Fibroblast of the aortic adventitia (primary cell): ENCODE data around the gene TTBK1. TPM values are rescaled to one million over a fixed set of nuclear protein-coding genes. Genes with fewer than 3 reads are reported as not detected.

ENCODE experiments used
- DNase-seq: peaks from one replicate; pipeline ENCODE4 v3.0.0-alpha.2; 2010; ENCODE audit warnings: low read depth
- H3K4me3 ChIP-seq: 2 replicates; pipeline ENCODE4 v1.5.1; 2011; ENCODE audit warnings: low read depth, mild to moderate bottlenecking, control low read depth, low read length, moderate library complexity
- total RNA-seq: library from RNA; depleted of rRNA; stranded (reverse); fragments of >200 nt; gene quantifications from 2 replicates; pipeline ENCODE4 v1.2.3, GENCODE V29; 2012; ENCODE audit warnings: low replicate concordance
- TF ChIP-seq, protein P1 (sequence below): IDR thresholded peaks from 2 replicates; pipeline ENCODE4 v1.5.1; 2011; ENCODE audit warnings: mild to moderate bottlenecking, low read length, control low read depth, inconsistent platforms; ENCODE audit not compliant: insufficient read depth

The TTBK1 gene
- total RNA-seq, 1 donor = not detected

DNA sequence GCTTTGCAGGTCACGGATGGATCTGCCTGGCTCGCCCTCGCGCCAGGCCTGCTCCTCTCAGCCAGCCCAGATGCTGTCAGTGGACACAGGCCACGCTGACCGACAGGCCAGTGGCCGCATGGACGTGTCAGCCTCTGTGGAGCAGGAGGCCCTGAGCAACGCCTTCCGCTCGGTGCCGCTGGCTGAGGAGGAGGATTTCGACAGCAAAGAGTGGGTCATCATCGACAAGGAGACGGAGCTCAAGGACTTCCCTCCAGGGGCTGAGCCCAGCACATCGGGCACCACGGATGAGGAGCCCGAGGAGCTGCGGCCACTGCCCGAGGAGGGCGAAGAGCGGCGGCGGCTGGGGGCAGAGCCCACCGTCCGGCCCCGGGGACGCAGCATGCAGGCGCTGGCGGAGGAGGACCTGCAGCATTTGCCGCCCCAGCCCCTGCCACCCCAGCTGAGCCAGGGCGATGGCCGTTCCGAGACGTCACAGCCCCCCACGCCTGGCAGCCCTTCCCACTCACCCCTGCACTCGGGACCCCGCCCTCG, 19.6 kb downstream of the TTBK1 start:
- H3K4me3 ChIP-seq = no peak overlapping the region
- no peak for DNase-seq
- TF ChIP-seq, protein P1, sequence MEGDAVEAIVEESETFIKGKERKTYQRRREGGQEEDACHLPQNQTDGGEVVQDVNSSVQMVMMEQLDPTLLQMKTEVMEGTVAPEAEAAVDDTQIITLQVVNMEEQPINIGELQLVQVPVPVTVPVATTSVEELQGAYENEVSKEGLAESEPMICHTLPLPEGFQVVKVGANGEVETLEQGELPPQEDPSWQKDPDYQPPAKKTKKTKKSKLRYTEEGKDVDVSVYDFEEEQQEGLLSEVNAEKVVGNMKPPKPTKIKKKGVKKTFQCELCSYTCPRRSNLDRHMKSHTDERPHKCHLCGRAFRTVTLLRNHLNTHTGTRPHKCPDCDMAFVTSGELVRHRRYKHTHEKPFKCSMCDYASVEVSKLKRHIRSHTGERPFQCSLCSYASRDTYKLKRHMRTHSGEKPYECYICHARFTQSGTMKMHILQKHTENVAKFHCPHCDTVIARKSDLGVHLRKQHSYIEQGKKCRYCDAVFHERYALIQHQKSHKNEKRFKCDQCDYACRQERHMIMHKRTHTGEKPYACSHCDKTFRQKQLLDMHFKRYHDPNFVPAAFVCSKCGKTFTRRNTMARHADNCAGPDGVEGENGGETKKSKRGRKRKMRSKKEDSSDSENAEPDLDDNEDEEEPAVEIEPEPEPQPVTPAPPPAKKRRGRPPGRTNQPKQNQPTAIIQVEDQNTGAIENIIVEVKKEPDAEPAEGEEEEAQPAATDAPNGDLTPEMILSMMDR = no peak

DNA sequence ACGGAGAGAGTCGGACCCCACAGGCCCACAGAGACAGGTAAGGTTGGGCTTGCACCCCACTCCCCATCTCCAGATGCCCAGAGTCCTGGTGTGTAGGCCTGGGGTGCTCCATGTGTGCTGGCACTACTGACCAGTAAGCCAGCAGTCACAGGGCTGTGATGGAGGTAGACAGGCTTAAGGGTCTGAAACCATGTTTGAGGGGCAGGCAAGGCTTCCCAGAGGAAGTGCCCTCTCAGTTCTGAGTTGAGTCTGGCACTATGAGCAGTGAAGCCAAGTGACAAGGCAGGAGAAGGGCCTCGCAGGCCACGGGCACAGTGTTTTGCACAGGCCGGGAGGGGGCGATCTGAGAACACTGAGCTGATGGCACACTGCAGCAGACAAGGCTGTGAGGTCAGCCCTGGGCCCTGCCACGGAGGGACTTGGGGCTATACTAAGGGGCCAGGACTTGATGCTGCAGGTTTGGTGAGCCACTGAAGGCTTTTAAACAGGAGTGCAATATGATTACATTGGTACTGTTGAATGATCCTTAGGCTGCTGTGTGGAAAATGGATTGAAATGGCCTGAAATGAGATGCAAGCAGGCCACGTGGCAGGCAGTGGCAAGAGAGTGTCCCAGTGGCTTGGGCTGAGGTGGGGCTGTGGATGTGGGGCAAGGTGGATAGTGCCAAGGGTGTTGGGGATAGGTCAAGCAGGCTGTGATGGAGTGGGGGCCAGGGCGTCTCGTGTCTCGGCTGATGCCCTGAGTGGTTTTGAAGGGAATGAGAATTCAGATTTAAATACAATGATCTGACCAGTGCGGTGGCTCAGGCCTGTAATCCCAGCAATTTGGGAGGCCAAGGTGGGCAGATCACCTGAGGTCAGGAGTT, 20.3 kb downstream of the TTBK1 start:
- no peak overlapping the region for H3K4me3 ChIP-seq
- DNase-seq = peak; percentile 66
- TF ChIP-seq, protein P1 = peak; percentile 81

DNA sequence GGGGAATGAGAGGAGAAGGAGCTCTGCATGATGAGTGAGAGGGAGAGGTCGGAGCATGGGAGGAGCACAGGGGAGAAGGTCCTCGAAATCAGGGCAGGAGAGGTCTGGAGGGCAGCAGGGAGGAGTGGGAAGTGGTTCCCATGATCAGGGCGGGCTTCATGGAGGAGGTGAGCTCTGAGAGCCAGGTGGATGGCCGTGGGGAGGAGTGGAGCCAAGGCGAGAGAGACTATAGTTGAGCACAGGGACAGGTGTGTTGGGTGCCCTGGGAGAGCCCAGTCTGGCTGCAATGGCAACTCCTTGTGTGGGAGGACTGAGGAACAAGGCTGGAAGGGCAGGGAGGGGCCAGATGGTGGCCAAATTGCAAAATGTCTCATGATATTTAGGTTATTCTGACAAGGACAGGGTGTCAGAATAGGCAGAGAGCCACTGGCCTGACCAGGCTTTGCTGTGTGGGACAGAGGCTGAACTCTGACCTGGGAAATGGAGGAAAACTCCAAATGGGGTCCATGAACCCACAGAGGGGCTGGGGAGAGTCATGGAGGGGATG, 21.4 kb downstream of the TTBK1 start:
- no peak for DNase-seq
- TF ChIP-seq, protein P1 = no peak
- no peak overlapping the region for H3K4me3 ChIP-seq

DNA sequence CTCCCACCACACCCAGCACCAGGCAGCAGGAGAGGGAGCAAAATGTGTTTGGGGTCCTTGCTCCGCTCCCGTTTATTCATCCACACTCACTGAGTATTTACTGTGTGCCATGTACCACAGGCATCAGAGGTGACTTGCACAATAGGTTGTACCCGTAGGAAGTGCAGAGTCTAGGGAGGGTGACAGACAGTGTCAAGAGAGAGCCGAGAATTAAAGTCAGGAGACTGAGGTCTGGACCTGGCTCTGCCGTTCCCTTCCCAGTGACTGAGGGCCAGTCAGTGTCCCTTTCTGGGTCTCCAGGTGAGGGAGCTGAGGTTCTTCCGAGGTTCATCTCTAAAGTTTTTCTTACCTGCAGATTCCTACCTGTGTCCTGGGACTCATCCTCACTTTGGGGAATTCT, 22.3 kb downstream of the TTBK1 start:
- DNase-seq = no peak
- no peak overlapping the region for H3K4me3 ChIP-seq
- TF ChIP-seq, protein P1 = no peak

DNA sequence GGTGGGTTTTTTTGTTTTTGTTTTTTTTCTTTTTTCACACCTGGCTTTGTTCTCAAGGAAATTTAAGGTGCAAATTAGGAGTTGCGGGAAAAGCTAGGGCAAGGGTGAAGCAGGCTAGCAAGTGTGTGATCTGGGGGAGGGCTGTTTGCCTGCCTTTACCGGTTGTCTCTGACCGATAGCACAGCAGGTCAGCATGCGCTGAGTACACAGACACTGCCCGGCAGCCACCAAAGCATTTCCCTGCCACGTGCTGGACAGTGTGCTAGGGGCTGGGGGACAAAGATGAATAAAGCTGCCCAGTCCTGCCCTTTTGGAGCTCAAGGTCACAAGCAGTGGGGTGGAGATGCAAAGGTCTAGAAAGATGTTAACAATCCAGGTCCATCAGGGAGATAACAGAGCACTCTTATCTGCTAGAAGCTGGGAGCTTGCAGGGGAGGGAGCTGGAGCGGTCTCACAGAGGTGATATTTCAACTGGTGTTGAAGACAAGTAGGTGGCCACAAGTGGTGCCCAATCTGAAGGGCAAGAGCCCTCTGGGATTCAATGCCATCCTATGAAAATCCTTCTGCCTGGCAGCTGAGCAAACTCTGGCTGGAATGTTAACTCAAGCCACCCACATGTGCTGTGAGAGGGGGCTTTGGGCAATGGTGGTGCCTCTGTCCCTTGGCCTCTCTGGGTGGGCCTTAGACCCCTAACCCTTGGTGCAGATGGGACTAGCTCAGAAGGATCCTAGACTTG, 24.5 kb downstream of the TTBK1 start:
- no peak for DNase-seq
- TF ChIP-seq, protein P1 = no peak
- no peak overlapping the region for H3K4me3 ChIP-seq

DNA sequence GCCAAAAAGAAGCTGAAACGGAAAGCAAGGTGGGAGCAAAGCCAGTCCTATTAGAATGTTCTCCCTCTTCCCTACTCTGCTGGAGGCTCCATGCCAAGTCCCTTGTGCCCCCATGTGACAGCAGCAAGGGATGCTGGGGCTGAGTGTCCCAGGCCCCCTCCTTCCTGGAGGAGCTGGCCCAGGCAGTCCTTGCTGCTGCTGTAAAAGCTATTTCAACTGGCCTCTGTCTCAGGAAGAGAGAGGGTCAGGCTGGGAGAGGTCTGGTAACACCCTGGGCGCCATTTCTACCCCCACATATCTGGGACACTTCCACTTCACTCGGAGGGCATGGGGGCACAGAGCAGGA, 25.0 kb downstream of the TTBK1 start:
- no peak overlapping the region for H3K4me3 ChIP-seq
- DNase-seq = no peak
- TF ChIP-seq, protein P1 = no peak
